ENCODE data around the gene CACNB2. TPM values are rescaled to one million over a fixed set of nuclear protein-coding genes. Genes with fewer than 3 reads are reported as not detected.

CACNB2 gene
- total RNA-seq, 2 donors from 2014 or later: 12.5 to 12.7 TPM

GRCh38 chr10:18099415-18099814, 40.8 kb upstream of the CACNB2 start:
- DNase-seq (no peak), ATAC-seq (no peak)
- 88 to 90% methylated on average over 3 of the region's 3 CpGs for WGBS, 2 donors
- Histone ChIP-seq H3K4me3 (no peak overlapping the region), H3K9me3 (no peaks in the 10 kb centered on the region), H3K27ac (no peak overlapping the region), H3K27me3 (no peaks in the 10 kb centered on the region), H3K36me3 (replicated peaks in 1 of 2; ENCODE audit: insufficient read depth in 1 of 2, low read depth in 2 of 2) (no peaks in the 10 kb centered on the region), H3K4me1 (no peaks in the 10 kb centered on the region)
- no peak for TF ChIP-seq CTCF (IDR thresholded peaks at IDR 0.05)
- TF ChIP-seq POLR2A (IDR thresholded peaks at IDR 0.05): no peak
- intact Hi-C loops (cut with DNase I): no loop called here

- Histone ChIP-seq H3K4me3 (no peak overlapping the region), H3K4me1 (no peaks in the 10 kb centered on the region), H3K27ac (no peak overlapping the region), H3K36me3 (replicated peaks in 1 of 2; ENCODE audit: insufficient read depth in 1 of 2, low read depth in 2 of 2) (no peaks in the 10 kb centered on the region), H3K9me3 (no peaks in the 10 kb centered on the region), H3K27me3 (no peaks in the 10 kb centered on the region)
- intact Hi-C loops (cut with DNase I): no loop called here
- ATAC-seq: no peak
- WGBS, 2 donors: 37 to 63% methylated on average over 1 of the region's 1 CpG
- no peak for TF ChIP-seq CTCF (IDR thresholded peaks at IDR 0.05)
- TF ChIP-seq POLR2A (IDR thresholded peaks at IDR 0.05): no peak
- DNase-seq: no peak
These were observed 39.6 kb upstream of the CACNB2 start for GRCh38 chr10:18100669-18101068.

GRCh38 chr10:18102404-18102803, 37.8 kb upstream of the CACNB2 start:
- no peak overlapping the region for H3K4me3 ChIP-seq
- no peaks in the 10 kb centered on the region for H3K27me3 ChIP-seq
- ATAC-seq (no peak), DNase-seq (no peak)
- no peak overlapping the region for H3K27ac ChIP-seq
- WGBS, 2 donors: 88 to 96% methylated on average over 1 of the region's 1 CpG
- no peaks in the 10 kb centered on the region for H3K36me3 ChIP-seq (replicated peaks in 1 of 2; ENCODE audit: insufficient read depth in 1 of 2, low read depth in 2 of 2)
- TF ChIP-seq CTCF (IDR thresholded peaks at IDR 0.05) (no peak), POLR2A (IDR thresholded peaks at IDR 0.05) (no peak)
- H3K4me1 ChIP-seq: no peaks in the 10 kb centered on the region
- intact Hi-C loops (cut with DNase I): no loop called here
- H3K9me3 ChIP-seq: no peaks in the 10 kb centered on the region

GRCh38 chr10:18104223-18104872, 35.9 kb upstream of the CACNB2 start:
- WGBS, 2 donors: 52 to 54% methylated on average over 10 of the region's 10 CpGs
- Histone ChIP-seq H3K9me3 (no peaks in the 10 kb centered on the region), H3K27ac (no peak overlapping the region), H3K4me1 (no peaks in the 10 kb centered on the region), H3K27me3 (no peaks in the 10 kb centered on the region), H3K4me3 (no peak overlapping the region), H3K36me3 (replicated peaks in 1 of 2; ENCODE audit: insufficient read depth in 1 of 2, low read depth in 2 of 2) (no peaks in the 10 kb centered on the region)
- TF ChIP-seq CTCF (IDR thresholded peaks at IDR 0.05): peak; percentile 62 to 71 (median 64)
- no peak for TF ChIP-seq POLR2A (IDR thresholded peaks at IDR 0.05)
- ATAC-seq (peak; percentile 24), DNase-seq (peak; percentile 60 to 76 (median 66))
- intact Hi-C loops (cut with DNase I): no loop called here

GRCh38 chr10:18109341-18109870, 30.8 kb upstream of the CACNB2 start:
- Histone ChIP-seq H3K27me3 (no peaks in the 10 kb centered on the region), H3K4me3 (no peak overlapping the region), H3K9me3 (no peaks in the 10 kb centered on the region), H3K27ac (no peak overlapping the region), H3K4me1 (no peaks in the 10 kb centered on the region), H3K36me3 (replicated peaks in 1 of 2; ENCODE audit: insufficient read depth in 1 of 2, low read depth in 2 of 2) (no peaks in the 10 kb centered on the region)
- TF ChIP-seq POLR2A (IDR thresholded peaks at IDR 0.05) (no peak), CTCF (IDR thresholded peaks at IDR 0.05) (no peak)
- WGBS, 2 donors: 62 to 79% methylated on average over 6 of the region's 6 CpGs
- ATAC-seq: no peak
- no peak for DNase-seq
- intact Hi-C loops (cut with DNase I): no loop called here
